SK-N-SH (cell line): ENCODE results near the gene USP19. TPM values are rescaled to one million over a fixed set of nuclear protein-coding genes. Genes with fewer than 3 reads are reported as not detected.

ENCODE experiments used
- CTCF ChIA-PET: fragments of 300-600, 350-600 bp; formaldehyde crosslinking; extraction: SDS; loops from one replicate; lab custom pipeline; 2021; lab: Yijun Ruan, JAX
- POLR2A ChIA-PET: fragments of 350-600 bp; sonication (Branson Sonifier 250); formaldehyde crosslinking; extraction: SDS; loops from one replicate; lab custom pipeline; 2020; ENCODE audit warnings: antibody characterized with exemption, inconsistent platforms; lab: Yijun Ruan, JAX
- DNase-seq: peaks from one replicate; pipeline ENCODE4 v3.0.0; 2012
- H2AFZ ChIP-seq: fragments of 200-600 bp; sonication (generic); 2 replicates; pipeline ENCODE4 v1.8.1; 2016; ENCODE audit warnings: antibody characterized with exemption, mild to moderate bottlenecking, low read depth
- H3F3A ChIP-seq: fragments of 200-600 bp; sonication (generic); replicated peaks from 2 replicates; pipeline ENCODE3; 2016; ENCODE audit warnings: antibody characterized with exemption, mild to moderate bottlenecking; ENCODE audit not compliant: insufficient read depth
- H3K27ac ChIP-seq, 2 experiments: fragments of 200-500 bp in 1 of 2; fragments of 200-600 bp in 1 of 2; sonication (Bioruptor generic) in 1 of 2; sonication (generic), shearing (Covaris generic) in 1 of 2; 2 replicates each; pipeline versions ENCODE4 v1.5.1 to v1.6.1; 2014 to 2016; ENCODE audit warnings: low read depth in 2 of 2, inconsistent platforms in 1 of 2, low read length in 1 of 2, mild to moderate bottlenecking in 1 of 2, mixed read lengths in 1 of 2
- H3K27me3 ChIP-seq: fragments of 200-600 bp; sonication (generic), shearing (Covaris generic); 2 replicates; pipeline ENCODE4 v1.6.1; 2016; ENCODE audit warnings: mixed run types; ENCODE audit not compliant: insufficient read depth
- H3K36me3 ChIP-seq, 2 experiments: fragments of 200-500 bp in 1 of 2; fragments of 200-600 bp in 1 of 2; sonication (Bioruptor generic) in 1 of 2; sonication (generic) in 1 of 2; replicated peaks in 1 of 2; 2 replicates each; pipeline versions ENCODE3 to v1.5.1; 2014 to 2016; ENCODE audit warnings: low read length in 1 of 2, mild to moderate bottlenecking in 1 of 2; ENCODE audit not compliant: insufficient read depth in 2 of 2, control insufficient read depth in 1 of 2
- H3K4me1 ChIP-seq, 2 experiments: fragments of 200-500 bp in 1 of 2; fragments of 200-600 bp in 1 of 2; sonication (Bioruptor generic) in 1 of 2; sonication (generic), shearing (Covaris generic) in 1 of 2; 2 replicates each; pipeline versions ENCODE4 v1.5.1 to v1.6.1; 2014 to 2016; ENCODE audit warnings: low read depth in 1 of 2, low read length in 1 of 2, mixed run types in 1 of 2; ENCODE audit not compliant: insufficient read depth in 2 of 2, control insufficient read depth in 1 of 2
- H3K4me2 ChIP-seq: fragments of 200-600 bp; sonication (generic), shearing (Covaris generic); 2 replicates; pipeline ENCODE4 v1.6.1; 2017; ENCODE audit warnings: mixed run types
- H3K4me3 ChIP-seq, 2 experiments: fragments of 200-500 bp in 1 of 2; fragments of 200-600 bp in 1 of 2; sonication (Bioruptor generic) in 1 of 2; sonication (generic), shearing (Covaris generic) in 1 of 2; 2 replicates each; pipeline versions ENCODE4 v1.5.1 to v1.8.1; 2014 to 2016; ENCODE audit warnings: low read depth in 2 of 2, inconsistent platforms in 1 of 2, low read length in 1 of 2, mild to moderate bottlenecking in 1 of 2, mixed read lengths in 1 of 2, moderate library complexity in 1 of 2
- H3K79me2 ChIP-seq: fragments of 200-600 bp; sonication (generic); 2 replicates; pipeline ENCODE4 v1.8.1; 2017; ENCODE audit warnings: mild to moderate bottlenecking; ENCODE audit not compliant: insufficient read depth
- H3K9ac ChIP-seq: fragments of 200-600 bp; sonication (generic); 2 replicates; pipeline ENCODE4 v1.6.1; 2017; ENCODE audit warnings: mixed run types
- H3K9me2 ChIP-seq: fragments of 200-600 bp; sonication (generic); 2 replicates; pipeline ENCODE4 v1.6.1; 2017; ENCODE audit warnings: mixed run types
- H3K9me3 ChIP-seq: fragments of 200-600 bp; sonication (generic); 2 replicates; pipeline ENCODE4 v1.6.1; 2017; ENCODE audit warnings: mixed run types, mild to moderate bottlenecking, moderate library complexity
- H4K20me1 ChIP-seq: fragments of 200-600 bp; sonication (generic); 2 replicates; pipeline ENCODE4 v1.6.1; 2017; ENCODE audit warnings: mild to moderate bottlenecking, mixed run types; ENCODE audit not compliant: insufficient read depth
- ELF1 ChIP-seq: IDR thresholded peaks from 2 replicates; pipeline ENCODE4 v1.4.0; 2012
- EP300 ChIP-seq, 2 experiments: IDR thresholded peaks; 2 replicates each; pipeline versions ENCODE4 v1.4.0 to v1.6.1; 2012; ENCODE audit warnings: borderline replicate concordance in 1 of 2, low read depth in 1 of 2, low read length in 1 of 2
- FOXM1 ChIP-seq: IDR thresholded peaks from 2 replicates; pipeline ENCODE4 v1.4.0; 2012; ENCODE audit warnings: low read depth, mild to moderate bottlenecking
- GATA2 ChIP-seq: sonication (generic); formaldehyde crosslinking; IDR thresholded peaks from 2 replicates; pipeline ENCODE4 v1.5.0; 2020; ENCODE audit warnings: mild to moderate bottlenecking, missing genetic modification reagents
- MAX ChIP-seq: IDR thresholded peaks from 2 replicates; pipeline ENCODE4 v1.4.0; 2012; ENCODE audit warnings: low read depth
- MEF2A ChIP-seq: IDR thresholded peaks from 2 replicates; pipeline ENCODE4 v1.4.0; 2012; ENCODE audit warnings: low read depth, borderline replicate concordance
- MXI1 ChIP-seq: IDR thresholded peaks from 2 replicates; pipeline ENCODE4 v1.6.1; 2012; ENCODE audit warnings: mild to moderate bottlenecking, low read depth, low read length, improper control_type of control experiment
- NFIC ChIP-seq: IDR thresholded peaks from 2 replicates; pipeline ENCODE4 v1.4.0; 2012; ENCODE audit warnings: borderline replicate concordance
- NRF1 ChIP-seq: IDR thresholded peaks from 2 replicates; pipeline ENCODE4 v1.6.1; 2012; ENCODE audit warnings: low read depth, mild to moderate bottlenecking, low read length
- PBX3 ChIP-seq: IDR thresholded peaks from 2 replicates; pipeline ENCODE4; 2012
- POLR2AphosphoS5 ChIP-seq: IDR thresholded peaks from 2 replicates; pipeline ENCODE4 v1.6.1; 2012; ENCODE audit warnings: low read depth, low read length
- RXRA ChIP-seq: IDR thresholded peaks from 2 replicates; pipeline ENCODE4 v1.4.0; 2012; ENCODE audit warnings: low read depth, mild to moderate bottlenecking, borderline replicate concordance
- SMC3 ChIP-seq: IDR thresholded peaks from 2 replicates; pipeline ENCODE4 v1.6.1; 2012; ENCODE audit warnings: low read depth, low read length, improper control_type of control experiment
- TAF1 ChIP-seq: IDR thresholded peaks from 2 replicates; pipeline ENCODE4 v1.6.1; 2012; ENCODE audit warnings: low read depth, mild to moderate bottlenecking, low read length, moderate library complexity, borderline replicate concordance
- TCF12 ChIP-seq: IDR thresholded peaks from 2 replicates; pipeline ENCODE4 v1.4.0; 2012
- TEAD4 ChIP-seq: IDR thresholded peaks from 2 replicates; pipeline ENCODE4 v1.4.0; 2012; ENCODE audit warnings: mild to moderate bottlenecking, borderline replicate concordance; ENCODE audit not compliant: insufficient read depth
- USF2 ChIP-seq: fragments of 150-350 bp; IDR thresholded peaks from 2 replicates; pipeline ENCODE4 v1.6.1; 2017; ENCODE audit warnings: antibody characterized with exemption, low read length, low read depth, borderline replicate concordance
- YY1 ChIP-seq: IDR thresholded peaks from 2 replicates; pipeline ENCODE4 v1.4.0; 2012; ENCODE audit warnings: low read depth, mild to moderate bottlenecking
- ZBTB33 ChIP-seq: IDR thresholded peaks from 2 replicates; pipeline ENCODE4 v1.4.0; 2012; ENCODE audit warnings: low read depth, borderline replicate concordance
- WGBS: methylation state at CpG from one replicate; pipeline ENCODE4 v1.1.6; 2017; ENCODE audit warnings: low lambda C conversion rate; 5-methylcytosine and 5-hydroxymethylcytosine counted together
- polyA plus RNA-seq, 3 experiments: library from polyadenylated mRNA; depleted of rRNA; stranded (reverse); fragments of >200 nt; gene quantifications; 2 replicates each; pipeline ENCODE4 v1.2.3, GENCODE V29; 2012

The USP19 gene
- polyA plus RNA-seq, 1 of the 3 experiments (the other 2 are of a cell fraction) = 75.6 TPM

GRCh38 chr3:49111347-49111746 is 9.3 kb downstream of the USP19 start:
- no peak for DNase-seq
- TF ChIP-seq EP300 (IDR thresholded peaks at IDR 0.05; ENCODE audit: borderline replicate concordance in 1 of 2, low read depth in 1 of 2, low read length in 1 of 2) (no peak), RXRA (no peak), ELF1 (no peak), TAF1 (no peak), POLR2AphosphoS5 (no peak), TCF12 (no peak), NFIC (no peak), TEAD4 (no peak), SMC3 (no peak)
- Histone ChIP-seq H3K36me3 (peaks cover 14 to 81% of the 10 kb centered on the region in 2 experiments), H4K20me1 (no peaks in the 10 kb centered on the region), H2AFZ (no peak overlapping the region), H3K9ac (no peak overlapping the region), H3K27me3 (no peaks in the 10 kb centered on the region), H3K4me1 (peaks cover 0 to under 1% of the 10 kb centered on the region in 2 experiments; a peak in 1 of 4 replicates), H3K4me2 (no peak overlapping the region), H3K9me2 (no peaks in the 10 kb centered on the region), H3K9me3 (no peaks in the 10 kb centered on the region), H3K4me3 (no peak overlapping the region), H3F3A (no peaks in the 10 kb centered on the region), H3K79me2 (no peaks in the 10 kb centered on the region), H3K27ac (no peak overlapping the region)
- WGBS = 77% methylated on average over 4 of the region's 6 CpGs
- POLR2A ChIA-PET = interaction anchor here (1.5 kb wide), 1 partner anchor 9 kb away, joined by 3 read pairs; the partner anchor contains the start of gene USP19
- CTCF ChIA-PET = interaction anchor here (1.0 to 1.2 kb wide), 2 partner anchors 19 to 59 kb away, joined by 3 read pairs; no protein-coding TSS in a partner anchor

GRCh38 chr3:49110780-49111179 is 9.8 kb downstream of the USP19 start:
- H3K79me2 ChIP-seq = peaks cover 4% of the 10 kb centered on the region; the same call in 1 of the 2 replicates
- no peaks in the 10 kb centered on the region for H3K9me3 ChIP-seq
- ChIA-PET CTCF (interaction anchor here (1.0 kb wide), 1 partner anchor 60 kb away, joined by 3 read pairs; no protein-coding TSS in a partner anchor), POLR2A (interaction anchor here (1.5 kb wide), 1 partner anchor 10 kb away, joined by 3 read pairs; the partner anchor contains the start of gene USP19)
- H3K27me3 ChIP-seq = no peaks in the 10 kb centered on the region
- H3K4me2 ChIP-seq = no peak overlapping the region
- 100% methylated on average over 3 of the region's 13 CpGs for WGBS
- no peak overlapping the region for H3K9ac ChIP-seq
- no peaks in the 10 kb centered on the region for H4K20me1 ChIP-seq
- H3K36me3 ChIP-seq = peaks cover 9 to 75% of the 10 kb centered on the region in 2 experiments
- peaks cover 0 to 5% of the 10 kb centered on the region in 2 experiments; a peak in 1 of 4 replicates for H3K4me1 ChIP-seq
- no peaks in the 10 kb centered on the region for H3K9me2 ChIP-seq
- TF ChIP-seq MEF2A (no peak), RXRA (no peak), MAX (no peak), MXI1 (no peak), ZBTB33 (no peak), YY1 (no peak), SMC3 (no peak), PBX3 (no peak), USF2 (no peak), GATA2 (CRISPR knock-in tag) (no peak), FOXM1 (no peak), POLR2AphosphoS5 (no peak), NRF1 (no peak)
- H3K27ac ChIP-seq = no peak overlapping the region
- H3F3A ChIP-seq = no peaks in the 10 kb centered on the region
- no peak for DNase-seq
- H2AFZ ChIP-seq = no peak overlapping the region
- no peak overlapping the region for H3K4me3 ChIP-seq
